SH-SY5Y (cell line): ENCODE measurements around the gene ZBTB21.

ENCODE experiments used
- GATA2 ChIP-seq: IDR thresholded peaks from 2 replicates; pipeline ENCODE4 v1.6.1; 2011; ENCODE audit warnings: mild to moderate bottlenecking, low read depth, low read length
- GATA3 ChIP-seq: IDR thresholded peaks from 2 replicates; pipeline ENCODE4 v1.6.1; 2011; ENCODE audit warnings: low read depth, mild to moderate bottlenecking, low read length, moderate library complexity

GRCh38 chr21:41970106-41970391 lies 40.1 kb downstream of the ZBTB21 start:
- TF ChIP-seq GATA2 (no peak), GATA3 (no peak)
